Activated CD4-positive, alpha-beta T cell treated with anti-CD3 and anti-CD28 coated beads, Interleukin-2, amount 10 ng/mL, durations not matched to agents 7 days and 5 days (primary cell): ENCODE measurements around the gene PARD6G. TPM values are rescaled to one million over a fixed set of nuclear protein-coding genes. Genes with fewer than 3 reads are reported as not detected.

Experiments
- total RNA-seq, 2 experiments: library from RNA; stranded (reverse); gene quantifications; one replicate each; pipeline ENCODE4 v1.2.3, GENCODE V29; 2021

The PARD6G gene
- total RNA-seq, 2 experiments from 2014 or later, result 0.15 to 0.22 TPM

Other genes starting within 250 kb of the PARD6G start
- gene RBFA, start 213.1 kb downstream of the PARD6G start, total RNA-seq, result 10 to 100 TPM; 24.2 to 25.0 TPM
- gene ADNP2, start 138.3 kb downstream of the PARD6G start, total RNA-seq, result 10 to 100 TPM; 19.4 to 20.3 TPM